Activated CD8-positive, alpha-beta T cell treated with anti-CD3 and anti-CD28 coated beads for 36 hours (primary cell): ENCODE measurements around the gene STAC. TPM values are rescaled to one million over a fixed set of nuclear protein-coding genes. Genes with fewer than 3 reads are reported as not detected.

Source experiments
- ATAC-seq: fragments of 200-7000 bp; cut with Tn5 transposase; one replicate; pipeline ENCODE4 v1.10.0; 2021; ENCODE audit warnings: mild to moderate bottlenecking, moderate library complexity
- CTCF ChIA-PET: fragments of 350-600 bp; sonication (Branson Sonifier 250); formaldehyde crosslinking; loops from one replicate; lab custom pipeline; 2021; ENCODE audit warnings: antibody characterized with exemption; lab: Charles Lee
- POLR2A ChIA-PET: fragments of 350-600 bp; sonication (Branson Sonifier 250); formaldehyde crosslinking; loops from one replicate; lab custom pipeline; 2021; ENCODE audit warnings: antibody characterized with exemption; lab: Charles Lee
- DNase-seq: peaks from one replicate; pipeline ENCODE4 v3.0.0-alpha.2; 2020
- H3K27ac Mint-ChIP-seq: one replicate; pipeline ENCODE4 v1.8.0; 2021; ENCODE audit warnings: mild to moderate bottlenecking, mixed read lengths
- H3K27me3 Mint-ChIP-seq: one replicate; pipeline ENCODE4 v1.8.0; 2021; ENCODE audit warnings: mixed read lengths
- H3K36me3 Mint-ChIP-seq: one replicate; pipeline ENCODE4 v1.8.0; 2021; ENCODE audit warnings: low read depth, mixed read lengths
- H3K4me1 Mint-ChIP-seq: one replicate; pipeline ENCODE4 v1.8.0; 2021; ENCODE audit warnings: low read depth, mixed read lengths
- H3K4me3 Mint-ChIP-seq: one replicate; pipeline ENCODE4 v1.8.0; 2021; ENCODE audit warnings: mild to moderate bottlenecking, moderate library complexity, mixed read lengths
- H3K9me3 Mint-ChIP-seq: one replicate; pipeline ENCODE4 v1.8.0; 2021; ENCODE audit warnings: mixed read lengths
- intact Hi-C: fragments of 100-400 bp; cut with micrococcal nuclease; formaldehyde crosslinking; loops from one replicate; pipeline ENCODE4 v1.10.0; 2022
- total RNA-seq, 2 experiments: library from RNA; stranded (reverse); gene quantifications; one replicate each; pipeline ENCODE4 v1.2.3, GENCODE V29; 2021
- TF ChIP-seq, protein P1 (sequence below): fragments of 200-600 bp; IDR thresholded peaks from one replicate; pipeline ENCODE4 v1.8.0; 2022; ENCODE audit warnings: antibody characterized with exemption, mild to moderate bottlenecking

Gene STAC
- total RNA-seq, 2 experiments from 2014 or later = not detected

GRCh38 chr3:36542186-36542585 lies 161.9 kb downstream of the STAC start:
- Mint-ChIP-seq H3K4me1 (no peaks in the 10 kb centered on the region), H3K9me3 (no peaks in the 10 kb centered on the region), H3K4me3 (no peak overlapping the region), H3K27ac (no peak overlapping the region), H3K36me3 (no peaks in the 10 kb centered on the region), H3K27me3 (peaks cover 2% of the 10 kb centered on the region)
- POLR2A ChIA-PET = no interaction called here
- DNase-seq (no peak), ATAC-seq (no peak)
- CTCF ChIA-PET = interaction anchor here (1.3 kb wide), 1 partner anchor 576 kb away, joined by 4 read pairs; no protein-coding TSS in a partner anchor
- TF ChIP-seq, protein P1, sequence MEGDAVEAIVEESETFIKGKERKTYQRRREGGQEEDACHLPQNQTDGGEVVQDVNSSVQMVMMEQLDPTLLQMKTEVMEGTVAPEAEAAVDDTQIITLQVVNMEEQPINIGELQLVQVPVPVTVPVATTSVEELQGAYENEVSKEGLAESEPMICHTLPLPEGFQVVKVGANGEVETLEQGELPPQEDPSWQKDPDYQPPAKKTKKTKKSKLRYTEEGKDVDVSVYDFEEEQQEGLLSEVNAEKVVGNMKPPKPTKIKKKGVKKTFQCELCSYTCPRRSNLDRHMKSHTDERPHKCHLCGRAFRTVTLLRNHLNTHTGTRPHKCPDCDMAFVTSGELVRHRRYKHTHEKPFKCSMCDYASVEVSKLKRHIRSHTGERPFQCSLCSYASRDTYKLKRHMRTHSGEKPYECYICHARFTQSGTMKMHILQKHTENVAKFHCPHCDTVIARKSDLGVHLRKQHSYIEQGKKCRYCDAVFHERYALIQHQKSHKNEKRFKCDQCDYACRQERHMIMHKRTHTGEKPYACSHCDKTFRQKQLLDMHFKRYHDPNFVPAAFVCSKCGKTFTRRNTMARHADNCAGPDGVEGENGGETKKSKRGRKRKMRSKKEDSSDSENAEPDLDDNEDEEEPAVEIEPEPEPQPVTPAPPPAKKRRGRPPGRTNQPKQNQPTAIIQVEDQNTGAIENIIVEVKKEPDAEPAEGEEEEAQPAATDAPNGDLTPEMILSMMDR = no peak
- intact Hi-C loops = no loop called here

DNA sequence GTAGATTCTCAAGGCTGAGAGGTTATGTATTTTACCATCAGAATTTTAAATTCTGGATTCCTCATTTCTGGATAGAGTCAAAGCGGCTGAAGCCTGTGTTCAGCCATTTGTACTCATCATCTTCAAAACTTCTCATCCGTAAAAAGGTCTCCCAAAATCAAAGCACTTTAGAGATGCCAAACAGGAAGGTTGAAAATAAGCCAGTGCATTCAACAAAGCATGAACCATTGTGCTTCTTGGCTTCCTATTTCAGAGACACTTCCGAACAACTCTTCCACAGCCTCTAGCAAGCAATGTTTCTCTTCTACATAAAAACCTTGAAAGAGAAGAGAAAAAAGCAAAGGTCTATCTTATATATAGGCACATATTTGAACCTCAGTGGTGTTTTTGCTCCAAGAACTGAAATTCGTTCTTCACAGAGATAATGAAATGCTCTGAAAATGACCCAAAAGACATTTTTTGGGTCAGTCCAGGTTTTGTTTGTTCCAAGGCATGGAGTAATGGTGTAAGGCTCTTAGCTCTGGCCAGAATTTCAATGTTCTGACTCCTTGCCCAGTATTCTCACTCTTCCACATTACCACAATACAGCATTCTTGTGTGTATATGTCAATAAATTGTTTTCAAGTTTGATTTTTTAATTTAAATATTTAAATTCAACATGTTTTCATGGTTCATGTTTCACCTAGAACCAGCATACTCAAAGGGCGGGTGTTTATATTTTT lies 163.1 kb downstream of the STAC start:
- H3K36me3 Mint-ChIP-seq = no peaks in the 10 kb centered on the region
- peaks cover 2% of the 10 kb centered on the region for H3K27me3 Mint-ChIP-seq
- ATAC-seq (no peak), DNase-seq (no peak)
- CTCF ChIA-PET = no interaction called here
- intact Hi-C loops = no loop called here
- H3K4me1 Mint-ChIP-seq = no peaks in the 10 kb centered on the region
- H3K27ac Mint-ChIP-seq = no peak overlapping the region
- TF ChIP-seq, protein P1 = no peak
- no peak overlapping the region for H3K4me3 Mint-ChIP-seq
- POLR2A ChIA-PET = no interaction called here
- H3K9me3 Mint-ChIP-seq = peaks cover 2% of the 10 kb centered on the region

- peak; percentile 24 for ATAC-seq
- Mint-ChIP-seq H3K4me1 (no peaks in the 10 kb centered on the region), H3K27me3 (peaks cover 3% of the 10 kb centered on the region), H3K27ac (no peak overlapping the region), H3K36me3 (no peaks in the 10 kb centered on the region), H3K4me3 (no peak overlapping the region), H3K9me3 (peaks cover 6% of the 10 kb centered on the region)
- DNase-seq = peak; percentile 2
- ChIA-PET POLR2A (no interaction called here), CTCF (no interaction called here)
- TF ChIP-seq, protein P1 = no peak
- intact Hi-C loops = no loop called here
These were observed 165.9 kb downstream of the STAC start for GRCh38 chr3:36546226-36546625.

- Mint-ChIP-seq H3K36me3 (no peaks in the 10 kb centered on the region), H3K4me1 (no peaks in the 10 kb centered on the region), H3K9me3 (peaks cover 6% of the 10 kb centered on the region), H3K4me3 (no peak overlapping the region), H3K27me3 (peaks cover 3% of the 10 kb centered on the region), H3K27ac (no peak overlapping the region)
- TF ChIP-seq, protein P1 = no peak
- POLR2A ChIA-PET = no interaction called here
- CTCF ChIA-PET = no interaction called here
- intact Hi-C loops = no loop called here
- ATAC-seq (no peak), DNase-seq (no peak)
These were observed 168.4 kb downstream of the STAC start for GRCh38 chr3:36548712-36549111.

DNA sequence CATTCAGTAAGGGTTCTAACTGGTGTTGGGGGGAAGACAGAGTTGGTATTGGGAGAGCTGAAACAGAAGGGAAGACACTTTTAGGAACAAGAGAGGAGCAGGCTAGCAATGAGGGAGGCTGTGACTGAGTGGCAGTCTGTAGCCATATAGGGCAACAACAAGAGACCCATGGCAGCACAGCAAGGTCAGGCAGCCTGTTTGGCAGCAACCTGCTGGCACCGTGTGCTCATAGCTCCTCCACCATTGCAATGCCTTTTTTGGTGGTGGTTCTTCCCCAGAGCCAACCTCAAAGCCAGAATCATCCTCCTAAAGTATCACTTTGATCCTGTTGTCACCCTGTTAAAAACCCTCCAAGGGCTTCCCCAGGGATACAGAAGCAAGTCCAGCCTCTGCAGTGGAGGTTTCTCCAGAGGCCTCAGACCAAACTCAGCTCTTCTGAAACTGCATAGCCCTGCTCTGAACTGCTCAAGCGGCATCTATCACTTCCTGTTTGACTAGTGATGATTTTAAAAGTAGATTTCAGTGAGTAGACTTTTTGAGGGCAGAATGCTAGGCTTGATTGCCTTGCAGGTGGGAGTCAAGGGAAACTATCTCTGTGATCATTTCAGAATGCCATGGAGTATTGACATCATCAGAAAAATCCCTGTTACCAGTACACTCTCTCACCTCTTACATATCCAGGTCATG lies 176.9 kb downstream of the STAC start:
- intact Hi-C loops = no loop called here
- CTCF ChIA-PET = no interaction called here
- Mint-ChIP-seq H3K4me3 (no peak overlapping the region), H3K27me3 (peaks cover 4% of the 10 kb centered on the region), H3K4me1 (no peaks in the 10 kb centered on the region), H3K9me3 (no peaks in the 10 kb centered on the region), H3K27ac (no peak overlapping the region), H3K36me3 (no peaks in the 10 kb centered on the region)
- ATAC-seq (no peak), DNase-seq (no peak)
- TF ChIP-seq, protein P1 = no peak
- POLR2A ChIA-PET = interaction anchor here (0.6 kb wide), 1 partner anchor 299 kb away, joined by 3 read pairs; no protein-coding TSS in a partner anchor
